IMR-90 (cell line): ENCODE measurements around the gene COLEC11. TPM values are rescaled to one million over a fixed set of nuclear protein-coding genes. Genes with fewer than 3 reads are reported as not detected.

Experiments used
- ATAC-seq: fragments of 200-7000 bp; cut with Tn5 transposase; 2 replicates; pipeline ENCODE4 v1.9.1; 2020; ENCODE audit warnings: low read depth, mild to moderate bottlenecking, moderate library complexity
- BruUV-seq: library from RNA; stranded (reverse); fragments of 400-500 nt; replicated peaks from 2 replicates; lab custom pipeline; 2021; lab: Mats Ljungman, UMichigan
- CTCF ChIA-PET: fragments of 300-600 bp; formaldehyde crosslinking; extraction: SDS; loops from one replicate; lab custom pipeline; 2021; ENCODE audit warnings: antibody characterized with exemption; lab: Yijun Ruan, JAX
- POLR2A ChIA-PET: fragments of 300-600 bp; sonication (Branson Sonifier 250); formaldehyde crosslinking; loops from one replicate; lab custom pipeline; 2022; ENCODE audit warnings: antibody characterized with exemption; ENCODE audit not compliant: unreplicated experiment; lab: Charles Lee
- DNase-seq: peaks from one replicate; pipeline ENCODE4 v3.0.0; 2013
- H2AFZ ChIP-seq: replicated peaks from 2 replicates; pipeline ENCODE3; 2013; ENCODE audit warnings: low read length, mild to moderate bottlenecking; ENCODE audit not compliant: poor library complexity
- H2AK5ac ChIP-seq: 2 replicates; pipeline ENCODE4 v1.6.1; 2013; ENCODE audit warnings: low read depth, low read length, inconsistent platforms
- H2AK9ac ChIP-seq: replicated peaks from 2 replicates; pipeline ENCODE3; 2013; ENCODE audit warnings: mild to moderate bottlenecking, low read depth, low read length, moderate library complexity; ENCODE audit not compliant: poor library complexity
- H2BK120ac ChIP-seq: 2 replicates; pipeline ENCODE4 v1.6.1; 2013; ENCODE audit warnings: low read depth, low read length, inconsistent platforms
- H2BK15ac ChIP-seq: 3 replicates; pipeline ENCODE4 v1.6.1; 2013; ENCODE audit warnings: low read depth, low read length, inconsistent platforms
- H2BK20ac ChIP-seq: 2 replicates; pipeline ENCODE4 v1.6.1; 2013; ENCODE audit warnings: low read depth, mild to moderate bottlenecking, inconsistent platforms, low read length, moderate library complexity
- H2BK5ac ChIP-seq: 2 replicates; pipeline ENCODE4 v1.6.1; 2013; ENCODE audit warnings: mild to moderate bottlenecking, low read depth, low read length, inconsistent platforms; ENCODE audit not compliant: poor library complexity, severe bottlenecking
- H3K14ac ChIP-seq: replicated peaks from 2 replicates; pipeline ENCODE4 v1.6.1; 2013; ENCODE audit warnings: low read depth, low read length, inconsistent platforms
- H3K18ac ChIP-seq: 2 replicates; pipeline ENCODE4 v1.6.1; 2013; ENCODE audit warnings: low read depth, low read length, control low read depth
- H3K23ac ChIP-seq: 2 replicates; pipeline ENCODE4 v1.6.1; 2013; ENCODE audit warnings: low read depth, low read length, inconsistent platforms
- H3K27ac ChIP-seq: 2 replicates; pipeline ENCODE4 v1.5.1; 2013; ENCODE audit warnings: mild to moderate bottlenecking, control low read depth, low read length; ENCODE audit not compliant: insufficient read depth
- H3K27me3 ChIP-seq: 2 replicates; pipeline ENCODE4 v1.6.1; 2013; ENCODE audit warnings: low read length; ENCODE audit not compliant: control insufficient read depth, insufficient read depth
- H3K36me3 ChIP-seq: 2 replicates; pipeline ENCODE4 v1.6.1; 2013; ENCODE audit warnings: low read length, mixed read lengths; ENCODE audit not compliant: control insufficient read depth, insufficient read depth
- H3K4ac ChIP-seq: 2 replicates; pipeline ENCODE4 v1.6.1; 2013; ENCODE audit warnings: low read depth, low read length, inconsistent platforms
- H3K4me1 ChIP-seq: 2 replicates; pipeline ENCODE4 v1.6.1; 2013; ENCODE audit warnings: low read length, mixed read lengths; ENCODE audit not compliant: control insufficient read depth, insufficient read depth
- H3K4me2 ChIP-seq: 2 replicates; pipeline ENCODE4 v1.6.1; 2013; ENCODE audit warnings: low read depth, mild to moderate bottlenecking, control low read depth, low read length, moderate library complexity
- H3K4me3 ChIP-seq: 2 replicates; pipeline ENCODE4 v1.5.1; 2013; ENCODE audit warnings: low read depth, mild to moderate bottlenecking, control low read depth, low read length, moderate library complexity; ENCODE audit not compliant: insufficient read depth
- H3K56ac ChIP-seq: 2 replicates; pipeline ENCODE4 v1.6.1; 2013; ENCODE audit warnings: low read length, inconsistent platforms; ENCODE audit not compliant: insufficient read depth; ENCODE audit errors: extremely low read depth
- H3K79me1 ChIP-seq, 2 experiments: 2 replicates each; pipeline ENCODE4 v1.6.1; 2013; ENCODE audit warnings: low read length in 2 of 2, inconsistent platforms in 1 of 2, low read depth in 1 of 2
- H3K9ac ChIP-seq: 2 replicates; pipeline ENCODE4 v1.6.1; 2013; ENCODE audit warnings: low read depth, low read length, control low read depth
- H3K9me1 ChIP-seq: 2 replicates; pipeline ENCODE4 v1.6.1; 2013; ENCODE audit warnings: low read length, inconsistent platforms; ENCODE audit not compliant: insufficient read depth
- H3K9me3 ChIP-seq: 2 replicates; pipeline ENCODE4 v1.6.1; 2013; ENCODE audit warnings: low read length; ENCODE audit not compliant: control insufficient read depth, insufficient read depth
- H4K20me1 ChIP-seq: 2 replicates; pipeline ENCODE4 v1.6.1; 2013; ENCODE audit warnings: low read length, inconsistent platforms; ENCODE audit not compliant: insufficient read depth
- H4K5ac ChIP-seq: 2 replicates; pipeline ENCODE4 v1.6.1; 2013; ENCODE audit warnings: mild to moderate bottlenecking, low read depth, low read length, control low read depth
- H4K8ac ChIP-seq, 2 experiments: 2 replicates each; pipeline ENCODE4 v1.6.1; 2013; ENCODE audit warnings: low read depth in 2 of 2, low read length in 2 of 2, control low read depth in 1 of 2, inconsistent platforms in 1 of 2
- H4K91ac ChIP-seq: 2 replicates; pipeline ENCODE4 v1.6.1; 2013; ENCODE audit warnings: low read depth, low read length, inconsistent platforms; ENCODE audit not compliant: insufficient read depth
- BHLHE40 ChIP-seq: fragments of 150-350 bp; IDR thresholded peaks from 2 replicates; pipeline ENCODE4 v1.6.1; 2016; ENCODE audit warnings: mild to moderate bottlenecking, low read depth, low read length
- CEBPB ChIP-seq: IDR thresholded peaks from 2 replicates; pipeline ENCODE4 v1.6.1; 2012; ENCODE audit warnings: low read depth, low read length, improper control_type of control experiment
- CHD1 ChIP-seq: IDR thresholded peaks from 2 replicates; pipeline ENCODE4 v1.6.1; 2012; ENCODE audit warnings: low read depth, low read length, improper control_type of control experiment
- CTCF ChIP-seq: conservative IDR thresholded peaks from 2 replicates; pipeline ENCODE4 v1.5.1; 2012; ENCODE audit warnings: mild to moderate bottlenecking, low read depth, low read length, improper control_type of control experiment
- ELK1 ChIP-seq: fragments of 150-350 bp; IDR thresholded peaks from 2 replicates; pipeline ENCODE4 v1.6.1; 2016; ENCODE audit warnings: low read depth, mild to moderate bottlenecking, low read length, moderate library complexity, borderline replicate concordance
- FOS ChIP-seq: fragments of 150-350 bp; IDR thresholded peaks from 2 replicates; pipeline ENCODE4 v1.6.1; 2016; ENCODE audit warnings: low read depth, low read length
- MAFK ChIP-seq: IDR thresholded peaks from 2 replicates; pipeline ENCODE4 v1.6.1; 2012; ENCODE audit warnings: low read depth, low read length, improper control_type of control experiment
- MAZ ChIP-seq: IDR thresholded peaks from 2 replicates; pipeline ENCODE4 v1.6.1; 2012; ENCODE audit warnings: low read depth, mild to moderate bottlenecking, low read length, improper control_type of control experiment, moderate library complexity, borderline replicate concordance
- MXI1 ChIP-seq: IDR thresholded peaks from 2 replicates; pipeline ENCODE4 v1.6.1; 2012; ENCODE audit warnings: low read depth, mild to moderate bottlenecking, low read length, moderate library complexity, borderline replicate concordance
- NFE2L2 ChIP-seq: fragments of 150-350 bp; IDR thresholded peaks from 2 replicates; pipeline ENCODE4 v1.6.1; 2016; ENCODE audit warnings: low read depth, mild to moderate bottlenecking, low read length
- POLR2A ChIP-seq: IDR thresholded peaks from 2 replicates; pipeline ENCODE4 v1.6.1; 2012; ENCODE audit warnings: mild to moderate bottlenecking, low read depth, low read length
- RAD21 ChIP-seq: IDR thresholded peaks from 2 replicates; pipeline ENCODE4 v1.6.1; 2012; ENCODE audit warnings: low read length, improper control_type of control experiment
- RCOR1 ChIP-seq: IDR thresholded peaks from 2 replicates; pipeline ENCODE4 v1.6.1; 2012; ENCODE audit warnings: mild to moderate bottlenecking, low read length, improper control_type of control experiment; ENCODE audit not compliant: insufficient replicate concordance
- RFX5 ChIP-seq: IDR thresholded peaks from 2 replicates; pipeline ENCODE4 v1.8.0; 2012; ENCODE audit warnings: low read depth, mild to moderate bottlenecking, low read length, moderate library complexity
- SMC3 ChIP-seq: fragments of 150-350 bp; IDR thresholded peaks from 2 replicates; pipeline ENCODE4 v1.6.1; 2016; ENCODE audit warnings: low read depth, mild to moderate bottlenecking, antibody characterized with exemption, low read length, moderate library complexity
- USF2 ChIP-seq: fragments of 150-350 bp; IDR thresholded peaks from 2 replicates; pipeline ENCODE4 v1.6.1; 2017; ENCODE audit warnings: mild to moderate bottlenecking, antibody characterized with exemption, low read length, low read depth
- WGBS, 2 experiments: methylation state at CpG; one replicate each; pipeline versions ENCODE4 v1.1.5 to v1.1.7; 2013; ENCODE audit warnings: missing lambda C conversion rate in 2 of 2; ENCODE audit not compliant: insufficient read length in 1 of 2; ENCODE audit errors: extremely low coverage in 2 of 2; 5-methylcytosine and 5-hydroxymethylcytosine counted together
- dilution Hi-C: fragments of 300-500 bp; cut with HindIII; formaldehyde crosslinking; loops from one replicate; pipeline ENCODE4 v1.14.3; 2018; ENCODE audit warnings: low sequenced_read_pairs; ENCODE audit not compliant: unreplicated experiment
- in situ Hi-C: fragments of 300-500 bp; cut with MboI; formaldehyde crosslinking; loops from 3 replicates; pipeline ENCODE4 v1.14.3; 2019; ENCODE audit warnings: low sequenced_read_pairs, inconsistent platforms, mixed read lengths
- intact Hi-C: fragments of 100-400 bp; cut with micrococcal nuclease; formaldehyde crosslinking; loops from 2 replicates; pipeline ENCODE4 v1.10.0; 2022
- polyA plus RNA-seq, 3 experiments: library from polyadenylated mRNA; depleted of rRNA; stranded (reverse); fragments of >200 nt; gene quantifications; 2 replicates each; pipeline ENCODE4 v1.2.3, GENCODE V29; 2012; ENCODE audit warnings: low replicate concordance in 1 of 3
- total RNA-seq: library from RNA; depleted of rRNA; stranded (reverse); fragments of >200 nt; gene quantifications from 2 replicates; pipeline ENCODE4 v1.2.3, GENCODE V29; 2012

COLEC11 gene
- total and polyA plus RNA-seq, 2 of the 4 experiments (the other 2 are of a cell fraction): under 0.01 to 0.24 TPM

GRCh38 chr2:3654011-3654410 lies 59.1 kb downstream of the COLEC11 start:
- Histone ChIP-seq H3K79me1 (no peaks in the 10 kb centered on the region), H3K23ac (no peak overlapping the region), H2AK5ac (no peak overlapping the region), H2BK15ac (no peak overlapping the region), H2AFZ (no peak overlapping the region), H3K4me1 (peaks cover 7% of the 10 kb centered on the region; the same call in 1 of the 2 replicates), H3K56ac (no peak overlapping the region), H3K4ac (no peak overlapping the region), H3K18ac (no peak overlapping the region), H4K5ac (no peak overlapping the region), H3K27ac (no peak overlapping the region), H4K91ac (no peak overlapping the region), H3K36me3 (no peaks in the 10 kb centered on the region), H4K8ac (no peak overlapping the region), H3K9me1 (no peaks in the 10 kb centered on the region), H4K20me1 (no peaks in the 10 kb centered on the region), H3K14ac (no peak overlapping the region), H2BK120ac (no peak overlapping the region), H3K27me3 (no peaks in the 10 kb centered on the region; the same call in 1 of the 2 replicates), H3K4me2 (no peak overlapping the region), H3K9me3 (peaks cover 3% of the 10 kb centered on the region; the same call in 1 of the 2 replicates), H3K4me3 (no peak overlapping the region), H2BK5ac (no peak overlapping the region), H3K9ac (no peak overlapping the region), H2AK9ac (no peak overlapping the region), H2BK20ac (no peak overlapping the region)
- ChIA-PET POLR2A (interaction anchor here (0.5 kb wide), 1 partner anchor 28 kb away, joined by 3 read pairs; no protein-coding TSS in a partner anchor), CTCF (no interaction called here)
- dilution Hi-C loops (no loop called here), in situ Hi-C loops (loop anchor here (25.0 kb wide), 1 partner anchor 1792 kb away; no protein-coding TSS in a partner anchor), intact Hi-C loops (loop anchor here (5.0 kb wide), 1 partner anchor 187 kb away; no protein-coding TSS in a partner anchor)
- no TSS peak for BruUV-seq
- TF ChIP-seq RAD21: no peak
- no peak for TF ChIP-seq BHLHE40
- TF ChIP-seq SMC3: no peak
- no peak for TF ChIP-seq RFX5
- no peak for TF ChIP-seq MXI1
- no peak for TF ChIP-seq CHD1
- TF ChIP-seq RCOR1: no peak
- no peak for TF ChIP-seq USF2
- TF ChIP-seq FOS: no peak
- no peak for TF ChIP-seq MAFK
- no peak for TF ChIP-seq CTCF
- TF ChIP-seq ELK1: no peak
- no peak for TF ChIP-seq CEBPB
- TF ChIP-seq MAZ: no peak
- no peak for TF ChIP-seq POLR2A
- TF ChIP-seq NFE2L2: no peak
- no peak for DNase-seq
- 82% methylated on average over 9 of the region's 10 CpGs; no CpG with 5 or more reads in 1 of the 2 experiments for WGBS, 2 experiments
- ATAC-seq: no peak
